ENCODE measurements around the gene MINDY3.
A peak's percentile ranks its signal among the peaks of the same experiment; 100 is the strongest.

MINDY3 gene

GRCh38 chr10:15747632-15748031 is 112.7 kb downstream of the MINDY3 start:
- no peak overlapping the region for H3K4me3 Mint-ChIP-seq
- no peaks in the 10 kb centered on the region for H3K36me3 Mint-ChIP-seq (ENCODE audit: low read depth)
- H3K27ac Mint-ChIP-seq = peak overlapping the region in 1 of 3 experiments; percentile 65
- peaks cover 49% of the 10 kb centered on the region for H3K4me1 Mint-ChIP-seq
- no peak for TF ChIP-seq CTCF (IDR thresholded peaks at IDR 0.05; ENCODE audit: unreplicated experiment in 3 of 3)
- H3K27me3 Mint-ChIP-seq (ENCODE audit: low read depth) = peaks cover 4% of the 10 kb centered on the region
- H3K9me3 Mint-ChIP-seq = no peaks in the 10 kb centered on the region

GRCh38 chr10:15745751-15746150 is 114.6 kb downstream of the MINDY3 start:
- Mint-ChIP-seq H3K36me3 (ENCODE audit: low read depth) (no peaks in the 10 kb centered on the region), H3K27me3 (ENCODE audit: low read depth) (peaks cover 7% of the 10 kb centered on the region), H3K4me1 (peaks cover 54% of the 10 kb centered on the region), H3K9me3 (no peaks in the 10 kb centered on the region), H3K27ac (peak overlapping the region; percentile 70 to 90 (median 82)), H3K4me3 (no peak overlapping the region)
- no peak for TF ChIP-seq CTCF (IDR thresholded peaks at IDR 0.05; ENCODE audit: unreplicated experiment in 3 of 3)

GRCh38 chr10:15744217-15744865 is 116.0 kb downstream of the MINDY3 start:
- Mint-ChIP-seq H3K9me3 (no peaks in the 10 kb centered on the region), H3K4me3 (no peak overlapping the region), H3K27ac (peak overlapping the region in 1 of 3 experiments; percentile 63), H3K4me1 (peaks cover 57% of the 10 kb centered on the region), H3K27me3 (ENCODE audit: low read depth) (peaks cover 7% of the 10 kb centered on the region), H3K36me3 (ENCODE audit: low read depth) (no peaks in the 10 kb centered on the region)
- peak; percentile 40 to 60 (median 46) for TF ChIP-seq CTCF (IDR thresholded peaks at IDR 0.05; ENCODE audit: unreplicated experiment in 3 of 3)

- Mint-ChIP-seq H3K4me1 (peaks cover 65% of the 10 kb centered on the region), H3K4me3 (no peak overlapping the region), H3K9me3 (no peaks in the 10 kb centered on the region), H3K27ac (peak overlapping the region in 2 of 3 experiments; percentile 22 to 55), H3K36me3 (ENCODE audit: low read depth) (no peaks in the 10 kb centered on the region), H3K27me3 (ENCODE audit: low read depth) (peaks cover 7% of the 10 kb centered on the region)
- TF ChIP-seq CTCF (IDR thresholded peaks at IDR 0.05; ENCODE audit: unreplicated experiment in 3 of 3) = no peak
These were observed 116.9 kb downstream of the MINDY3 start for GRCh38 chr10:15743443-15743842.

GRCh38 chr10:15742836-15743235 is 117.5 kb downstream of the MINDY3 start:
- Mint-ChIP-seq H3K4me3 (no peak overlapping the region), H3K27ac (peak overlapping the region in 2 of 3 experiments; percentile 22 to 55), H3K36me3 (ENCODE audit: low read depth) (no peaks in the 10 kb centered on the region), H3K27me3 (ENCODE audit: low read depth) (peaks cover 7% of the 10 kb centered on the region), H3K9me3 (no peaks in the 10 kb centered on the region), H3K4me1 (peaks cover 64% of the 10 kb centered on the region)
- TF ChIP-seq CTCF (IDR thresholded peaks at IDR 0.05; ENCODE audit: unreplicated experiment in 3 of 3) = no peak

GRCh38 chr10:15742102-15742501 is 118.2 kb downstream of the MINDY3 start:
- H3K27me3 Mint-ChIP-seq (ENCODE audit: low read depth) = peaks cover 4% of the 10 kb centered on the region
- no peak overlapping the region for H3K4me3 Mint-ChIP-seq
- peak overlapping the region in 1 of 3 experiments; percentile 22 for H3K27ac Mint-ChIP-seq
- H3K9me3 Mint-ChIP-seq = no peaks in the 10 kb centered on the region
- peaks cover 64% of the 10 kb centered on the region for H3K4me1 Mint-ChIP-seq
- no peak for TF ChIP-seq CTCF (IDR thresholded peaks at IDR 0.05; ENCODE audit: unreplicated experiment in 3 of 3)
- H3K36me3 Mint-ChIP-seq (ENCODE audit: low read depth) = no peaks in the 10 kb centered on the region

Measured in nephron (organoid).